Parathyroid adenoma (tissue), 2 donors: ENCODE data around the gene SHMT1.
"Not testable (repeated sequence)": the region's sequence is repeated elsewhere in the genome, so short reads cannot be mapped to it uniquely, and the experiment has no call there.

Experiments
- H2AFZ ChIP-seq: fragments of 300-600 bp; sonication (generic); one replicate; pipeline ENCODE4 v1.7.0; 2017; ENCODE audit warnings: antibody characterized with exemption, mild to moderate bottlenecking
- H3K27ac ChIP-seq: fragments of 300-600 bp; sonication (generic); one replicate; pipeline ENCODE4 v1.7.0; 2017
- H3K27me3 ChIP-seq: fragments of 300-600 bp; sonication (generic); one replicate; pipeline ENCODE4 v1.7.0; 2017; ENCODE audit warnings: low read length; ENCODE audit not compliant: control insufficient read depth, insufficient read depth
- H3K36me3 ChIP-seq: fragments of 300-600 bp; sonication (generic); one replicate; pipeline ENCODE4 v1.7.0; 2017; ENCODE audit warnings: low read length; ENCODE audit not compliant: control insufficient read depth, insufficient read depth
- H3K4me1 ChIP-seq: fragments of 300-600 bp; sonication (generic); one replicate; pipeline ENCODE4 v1.7.0; 2017; ENCODE audit warnings: control low read depth
- H3K4me2 ChIP-seq: fragments of 300-600 bp; sonication (generic); one replicate; pipeline ENCODE4 v1.7.0; 2017; ENCODE audit warnings: low read length
- H3K4me3 ChIP-seq: fragments of 300-600 bp; sonication (generic); one replicate; pipeline ENCODE4 v1.7.0; 2017; ENCODE audit warnings: low read depth, low read length
- H3K79me2 ChIP-seq: fragments of 300-600 bp; sonication (generic); one replicate; pipeline ENCODE4 v1.7.0; 2017; ENCODE audit warnings: control low read depth
- H3K9ac ChIP-seq: fragments of 300-600 bp; sonication (generic); one replicate; pipeline ENCODE4 v1.7.0; 2017; ENCODE audit warnings: mild to moderate bottlenecking
- H3K9me3 ChIP-seq: fragments of 300-600 bp; sonication (generic); one replicate; pipeline ENCODE4 v1.7.0; 2017; ENCODE audit warnings: low read length; ENCODE audit not compliant: control insufficient read depth
- TF ChIP-seq, protein P1 (sequence below): fragments of 300-600 bp; sonication (generic); IDR thresholded peaks from one replicate; pipeline ENCODE4 v1.7.0; 2017; ENCODE audit warnings: antibody characterized with exemption, mild to moderate bottlenecking
- donor health status: primary hyperparathyroidism.

SHMT1 gene

DNA sequence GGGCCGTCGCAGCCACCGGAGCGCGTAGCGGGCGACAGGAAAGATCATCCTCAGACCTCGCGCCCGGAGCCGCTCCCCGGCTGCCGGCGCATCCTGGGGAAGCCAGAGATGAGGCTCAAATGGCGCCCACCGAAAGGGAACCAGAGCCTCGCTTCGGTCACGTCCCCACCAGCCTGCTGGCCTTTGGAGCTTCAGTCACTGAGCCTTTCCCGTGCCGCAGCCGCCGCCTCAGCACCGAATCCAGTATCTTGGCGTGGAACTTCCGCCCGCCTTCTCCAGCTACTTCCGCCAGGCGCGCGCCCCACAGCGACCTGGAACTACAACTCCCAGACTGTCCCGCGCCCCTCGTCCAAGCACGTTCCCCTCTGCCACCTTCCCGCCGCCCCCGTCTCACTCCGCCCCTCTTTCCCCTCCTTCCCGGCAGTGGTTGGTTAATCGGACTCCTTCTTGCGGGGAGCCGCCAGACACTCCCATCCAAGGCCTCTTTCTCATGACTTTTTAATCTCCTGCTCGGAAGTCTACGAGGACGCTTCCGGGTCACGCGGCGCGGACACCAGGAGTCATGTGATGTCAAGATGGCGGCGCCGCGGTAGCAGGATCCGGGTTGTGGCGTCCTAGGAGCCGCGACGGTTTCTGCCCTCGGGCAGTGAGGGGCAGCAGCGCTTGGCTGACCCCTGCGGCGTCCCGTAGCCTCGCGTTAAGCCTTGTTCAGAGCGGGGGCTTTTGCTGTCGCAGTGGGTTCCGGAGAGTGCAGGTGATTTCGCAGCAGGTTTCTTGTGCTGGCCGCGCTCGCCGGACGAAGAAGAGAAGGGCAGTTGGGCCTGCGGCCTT, 48.4 kb downstream of the SHMT1 start, which contains the start of the genes SMCR8 and TOP3A:
SMCR8 (plus strand) TSS at position 563 of the 831 bp plus-strand sequence. CDS start 497 bp downstream, outside the sequence.
TOP3A (minus strand) TSS at position 264 of the 831 bp plus-strand sequence; CDS start at position 48, 216 bp downstream.
- Histone ChIP-seq H3K4me1 (peaks cover 14% of the 10 kb centered on the region), H3K9me3 (no peaks in the 10 kb centered on the region), H3K4me3 (peak within 1 kb of the TSS; percentile 94), H3K4me2 (peak within 1 kb of the TSS; percentile 97), H3K79me2 (peaks cover 61% of the 10 kb centered on the region), H3K36me3 (no peaks in the 10 kb centered on the region), H3K9ac (peak within 1 kb of the TSS; percentile 69), H3K27me3 (no peaks in the 10 kb centered on the region), H3K27ac (peak within 1 kb of the TSS; percentile 86), H2AFZ (peak within 1 kb of the TSS; percentile 87)
- TF ChIP-seq, protein P1, sequence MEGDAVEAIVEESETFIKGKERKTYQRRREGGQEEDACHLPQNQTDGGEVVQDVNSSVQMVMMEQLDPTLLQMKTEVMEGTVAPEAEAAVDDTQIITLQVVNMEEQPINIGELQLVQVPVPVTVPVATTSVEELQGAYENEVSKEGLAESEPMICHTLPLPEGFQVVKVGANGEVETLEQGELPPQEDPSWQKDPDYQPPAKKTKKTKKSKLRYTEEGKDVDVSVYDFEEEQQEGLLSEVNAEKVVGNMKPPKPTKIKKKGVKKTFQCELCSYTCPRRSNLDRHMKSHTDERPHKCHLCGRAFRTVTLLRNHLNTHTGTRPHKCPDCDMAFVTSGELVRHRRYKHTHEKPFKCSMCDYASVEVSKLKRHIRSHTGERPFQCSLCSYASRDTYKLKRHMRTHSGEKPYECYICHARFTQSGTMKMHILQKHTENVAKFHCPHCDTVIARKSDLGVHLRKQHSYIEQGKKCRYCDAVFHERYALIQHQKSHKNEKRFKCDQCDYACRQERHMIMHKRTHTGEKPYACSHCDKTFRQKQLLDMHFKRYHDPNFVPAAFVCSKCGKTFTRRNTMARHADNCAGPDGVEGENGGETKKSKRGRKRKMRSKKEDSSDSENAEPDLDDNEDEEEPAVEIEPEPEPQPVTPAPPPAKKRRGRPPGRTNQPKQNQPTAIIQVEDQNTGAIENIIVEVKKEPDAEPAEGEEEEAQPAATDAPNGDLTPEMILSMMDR, result no peak

DNA sequence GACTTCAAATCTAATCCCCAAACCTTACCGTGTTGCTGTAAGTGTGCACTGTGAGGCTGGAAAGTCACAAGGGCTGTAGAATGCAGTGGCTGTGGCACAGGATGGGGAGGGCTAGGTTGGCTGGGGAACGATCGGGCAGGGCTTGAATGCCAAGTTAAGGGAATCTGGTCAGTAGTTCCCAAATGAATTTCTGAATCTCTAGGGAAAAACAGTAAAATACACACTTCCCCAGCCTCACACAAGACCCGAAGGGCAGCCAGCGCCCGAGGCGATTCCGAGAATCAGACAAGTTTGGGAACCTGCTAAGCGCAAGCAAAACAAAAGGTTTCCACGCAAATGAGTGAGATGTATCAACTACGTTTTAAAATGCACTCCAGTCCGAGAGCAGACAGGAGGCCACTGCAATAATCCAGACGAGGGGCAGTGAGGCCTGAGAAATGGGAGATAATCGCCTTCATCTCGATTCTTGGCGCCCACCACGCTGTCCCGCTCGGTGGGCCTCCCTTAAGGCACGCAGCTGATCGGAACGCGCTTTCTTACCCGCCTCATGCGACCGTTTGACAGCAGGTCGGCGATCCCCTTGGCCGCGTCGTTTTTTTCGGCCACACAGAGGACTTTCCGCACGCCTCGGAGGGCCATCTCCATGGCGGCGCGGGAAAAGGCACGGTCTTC, 49.2 kb downstream of the SHMT1 start:
- TF ChIP-seq, protein P1, result no peak
- peak overlapping the region; percentile 69 for H3K9ac ChIP-seq
- peaks cover 14% of the 10 kb centered on the region for H3K4me1 ChIP-seq
- H2AFZ ChIP-seq, result peak overlapping the region; percentile 87
- no peaks in the 10 kb centered on the region for H3K9me3 ChIP-seq
- peak overlapping the region; percentile 97 for H3K4me2 ChIP-seq
- H3K36me3 ChIP-seq, result no peaks in the 10 kb centered on the region
- H3K4me3 ChIP-seq, result peak overlapping the region; percentile 94
- no peaks in the 10 kb centered on the region for H3K27me3 ChIP-seq
- H3K27ac ChIP-seq, result peak overlapping the region; percentile 86
- peaks cover 57% of the 10 kb centered on the region for H3K79me2 ChIP-seq

DNA sequence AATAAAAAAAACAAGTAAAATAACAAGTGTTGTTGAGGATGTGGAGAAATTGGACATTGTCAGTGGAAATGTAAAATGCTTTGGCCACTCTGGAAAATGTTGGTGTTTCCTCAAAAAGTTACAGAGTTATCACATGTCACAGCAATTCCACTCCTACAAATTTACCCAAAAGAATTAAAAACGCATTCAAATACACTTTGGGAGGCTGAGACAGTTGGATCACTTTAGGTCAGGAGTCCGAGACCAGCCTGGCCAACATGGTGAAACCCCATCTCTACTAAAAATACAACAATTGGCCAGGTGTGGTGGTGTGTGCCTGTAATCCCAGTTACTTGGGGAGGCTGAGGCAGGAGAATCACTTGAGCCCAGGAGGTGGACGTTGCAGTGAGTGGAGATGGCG, 54.1 kb downstream of the SHMT1 start:
- no peaks in the 10 kb centered on the region for H3K9me3 ChIP-seq
- no peak overlapping the region for H3K4me2 ChIP-seq
- H3K4me1 ChIP-seq, result no peaks in the 10 kb centered on the region
- H3K4me3 ChIP-seq, result no peak overlapping the region
- no peaks in the 10 kb centered on the region for H3K36me3 ChIP-seq
- no peak overlapping the region for H3K9ac ChIP-seq
- no peak overlapping the region for H2AFZ ChIP-seq
- no peak overlapping the region for H3K27ac ChIP-seq
- peaks cover 31% of the 10 kb centered on the region for H3K79me2 ChIP-seq
- H3K27me3 ChIP-seq, result no peaks in the 10 kb centered on the region
- TF ChIP-seq, protein P1, result no peak

DNA sequence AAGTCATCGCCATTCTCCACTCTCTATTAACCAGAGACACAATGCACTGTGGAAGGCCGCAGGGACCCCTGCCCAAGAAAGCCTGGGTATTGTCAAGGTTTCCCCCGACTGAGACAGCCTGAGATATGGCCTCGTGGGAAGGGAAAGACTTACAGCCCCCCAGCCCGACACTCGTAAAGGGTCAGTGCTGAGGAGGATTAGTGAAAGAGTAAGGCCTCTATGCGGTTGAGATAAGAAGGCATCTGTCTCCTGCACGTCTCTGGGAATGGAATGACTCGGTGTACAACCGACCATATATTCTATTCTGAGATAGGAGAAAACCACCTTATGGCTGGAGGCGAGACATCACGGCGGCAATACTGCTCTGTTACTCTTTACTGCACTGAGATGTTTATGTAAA, 60.1 kb downstream of the SHMT1 start:
- not testable (repeated sequence) for H3K27ac ChIP-seq, H2AFZ ChIP-seq, H3K36me3 ChIP-seq

DNA sequence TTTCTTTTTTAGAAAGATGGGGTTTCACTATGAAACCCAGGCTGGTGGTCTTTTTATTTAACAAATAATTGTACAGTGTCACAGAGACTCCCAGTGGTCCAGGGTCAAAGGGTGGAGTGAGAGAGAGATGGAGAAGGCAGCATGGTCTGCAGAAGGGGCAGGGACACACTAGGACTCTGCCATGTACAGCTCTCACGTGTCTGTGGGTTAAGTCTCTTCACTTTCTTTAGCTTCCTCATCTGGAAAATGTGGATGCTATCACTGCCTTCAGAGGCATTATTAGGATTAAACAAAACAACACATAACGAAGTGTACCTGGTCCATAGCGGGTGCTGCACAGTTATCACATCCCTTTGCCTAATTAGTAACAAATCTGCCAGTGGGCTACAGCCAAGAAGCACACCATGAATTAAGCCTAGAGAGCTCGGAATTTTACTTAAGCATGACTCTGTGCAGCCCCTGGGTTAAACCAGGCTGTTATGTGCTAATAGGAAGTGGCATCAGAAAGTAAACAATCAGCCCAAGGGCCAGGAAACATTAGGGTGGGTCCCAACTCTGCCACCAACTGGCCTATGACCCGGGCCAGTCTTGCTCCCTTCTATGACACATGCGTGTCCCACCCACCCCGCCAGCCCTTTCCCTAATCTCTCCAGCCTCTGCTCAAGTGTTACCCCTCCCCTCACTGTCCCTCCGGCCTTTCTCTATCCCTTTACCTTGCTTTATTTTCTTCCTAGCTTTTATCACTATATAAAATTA, 62.4 kb downstream of the SHMT1 start:
- peaks cover 4% of the 10 kb centered on the region for H3K79me2 ChIP-seq
- no peak overlapping the region for H3K27ac ChIP-seq
- no peaks in the 10 kb centered on the region for H3K36me3 ChIP-seq
- H3K9ac ChIP-seq, result no peak overlapping the region
- no peaks in the 10 kb centered on the region for H3K27me3 ChIP-seq
- no peak overlapping the region for H2AFZ ChIP-seq
- no peak overlapping the region for H3K4me3 ChIP-seq
- H3K4me2 ChIP-seq, result no peak overlapping the region
- TF ChIP-seq, protein P1, result no peak
- H3K4me1 ChIP-seq, result no peaks in the 10 kb centered on the region
- no peaks in the 10 kb centered on the region for H3K9me3 ChIP-seq

More for the DNA sequence above, 60.1 kb downstream of the SHMT1 start:
- not testable (repeated sequence) for H3K9me3 ChIP-seq, H3K4me2 ChIP-seq, H3K79me2 ChIP-seq, H3K4me3 ChIP-seq, H3K27me3 ChIP-seq, H3K9ac ChIP-seq, H3K4me1 ChIP-seq

DNA sequence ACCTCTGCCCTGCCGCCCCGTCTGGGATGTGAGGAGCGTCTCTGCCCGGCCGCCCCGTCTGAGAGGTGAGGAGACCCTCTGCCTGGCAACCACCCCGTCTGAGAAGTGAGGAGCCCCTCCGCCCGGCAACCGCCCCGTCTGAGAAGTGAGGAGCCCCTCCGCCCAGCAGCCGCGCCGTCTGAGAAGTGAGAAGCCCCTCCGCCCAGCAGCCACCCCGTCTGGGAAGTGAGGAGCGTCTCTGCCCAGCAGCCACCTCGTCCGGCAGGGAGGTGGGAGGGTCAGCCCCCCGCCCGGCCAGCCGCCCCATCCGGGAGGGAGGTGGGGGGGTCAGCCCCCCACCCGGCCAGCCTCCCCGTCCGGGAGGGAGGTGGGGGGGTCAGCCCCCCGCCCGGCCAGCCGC, 65.3 kb downstream of the SHMT1 start:
- not testable (repeated sequence) for H3K9ac ChIP-seq, H3K4me2 ChIP-seq, H3K4me3 ChIP-seq, H3K9me3 ChIP-seq, H3K27ac ChIP-seq, H3K27me3 ChIP-seq, H3K36me3 ChIP-seq, H2AFZ ChIP-seq, H3K4me1 ChIP-seq, H3K79me2 ChIP-seq
